Hematopoietic multipotent progenitor cell (in vitro differentiated cells): ENCODE data around the gene RASSF5. TPM values are rescaled to one million over a fixed set of nuclear protein-coding genes. Genes with fewer than 3 reads are reported as not detected.
"Not testable (repeated sequence)": the region's sequence is repeated elsewhere in the genome, so short reads cannot be mapped to it uniquely, and the experiment has no call there.

Source experiments
- DNase-seq, 3 donors: peaks; one replicate each; pipeline ENCODE4 v3.0.0-alpha.2; 2011 to 2015; ENCODE audit warnings: low read depth in 2 of 3, low spot score in 2 of 3
- total RNA-seq: library from RNA; depleted of rRNA; stranded (reverse); fragments of >200 nt; gene quantifications from one replicate; pipeline ENCODE4 v1.2.3, GENCODE V29; 2012

Gene RASSF5
- total RNA-seq, 1 donor = 19.1 TPM

GRCh38 chr1:206581114-206581497, 73.8 kb downstream of the RASSF5 start:
- DNase-seq = not testable (repeated sequence)

GRCh38 chr1:206581571-206581981, 74.2 kb downstream of the RASSF5 start:
- peak; percentile 54 to 62 (median 61) for DNase-seq

- no peak for DNase-seq
These were observed 75.2 kb downstream of the RASSF5 start for GRCh38 chr1:206582537-206582936.

- no peak for DNase-seq
These were observed 75.8 kb downstream of the RASSF5 start for GRCh38 chr1:206582971-206583706.

GRCh38 chr1:206583707-206584648, 76.6 kb downstream of the RASSF5 start:
- DNase-seq = peak; percentile 62 to 82 (median 76)

GRCh38 chr1:206584683-206585082, 77.4 kb downstream of the RASSF5 start:
- DNase-seq = no peak

- no peak for DNase-seq
These were observed 79.4 kb downstream of the RASSF5 start for GRCh38 chr1:206586501-206587445.

- DNase-seq = no peak
These were observed 80.6 kb downstream of the RASSF5 start for GRCh38 chr1:206587904-206588303.

- no peak for DNase-seq
These were observed 81.2 kb downstream of the RASSF5 start for GRCh38 chr1:206588492-206588891.

- no peak for DNase-seq
These were observed 81.9 kb downstream of the RASSF5 start for GRCh38 chr1:206589206-206589605.

- DNase-seq = peak in 1 of 3 donors; percentile 20
These were observed 82.9 kb downstream of the RASSF5 start for GRCh38 chr1:206590025-206590758.

GRCh38 chr1:206591226-206591625, 83.9 kb downstream of the RASSF5 start:
- DNase-seq = no peak

- DNase-seq = no peak
These were observed 84.4 kb downstream of the RASSF5 start for GRCh38 chr1:206591696-206592095.

GRCh38 chr1:206593351-206593925, 86.1 kb downstream of the RASSF5 start:
- no peak for DNase-seq

GRCh38 chr1:206595581-206596318, 88.4 kb downstream of the RASSF5 start:
- DNase-seq = no peak

GRCh38 chr1:206596319-206596666, 89.0 kb downstream of the RASSF5 start:
- no peak for DNase-seq

- no peak for DNase-seq
These were observed 93.2 kb downstream of the RASSF5 start for GRCh38 chr1:206600527-206600926.

- DNase-seq = no peak
These were observed 97.5 kb downstream of the RASSF5 start for GRCh38 chr1:206604861-206605260.

GRCh38 chr1:206606867-206607266, 99.5 kb downstream of the RASSF5 start:
- peak in 1 of 3 donors; percentile 58 for DNase-seq
